Right atrium auricular region (tissue), 2 donors: ENCODE data around the gene SIRPG. TPM values are rescaled to one million over a fixed set of nuclear protein-coding genes. Genes with fewer than 3 reads are reported as not detected.

Experiments
- DNase-seq: peaks from one replicate; pipeline ENCODE4 v3.0.0-alpha.2; 2019; ENCODE audit warnings: low spot score
- H3K27ac ChIP-seq, 2 donors: fragments of 200-600 bp; sonication (generic); 1 replicate in 1 of 2; 2 replicates in 1 of 2; pipeline ENCODE4 v1.5.1; 2016 to 2019
- H3K27me3 ChIP-seq, 2 donors: fragments of 200-600 bp; sonication (generic); one replicate each; pipeline versions ENCODE4 v1.5.1 to v1.6.0; 2017 to 2019
- H3K36me3 ChIP-seq: fragments of 200-600 bp; sonication (generic); one replicate; pipeline ENCODE4 v1.5.1; 2016
- H3K4me1 ChIP-seq, 2 donors: fragments of 200-600 bp; sonication (generic); one replicate each; pipeline versions ENCODE4 v1.5.1 to v1.6.0; 2017 to 2019
- H3K4me3 ChIP-seq, 2 donors: fragments of 200-600 bp; sonication (generic); 1 replicate in 1 of 2; 2 replicates in 1 of 2; pipeline ENCODE4 v1.5.1; 2017 to 2019; ENCODE audit warnings: mild to moderate bottlenecking in 1 of 2, moderate library complexity in 1 of 2
- H3K9me3 ChIP-seq, 2 donors: fragments of 200-600 bp; sonication (generic); one replicate each; pipeline ENCODE4 v1.5.1; 2019
- CTCF ChIP-seq, 2 donors: fragments of 200-600 bp; sonication (generic); IDR thresholded peaks; one replicate each; pipeline ENCODE4 v1.5.1; 2019; ENCODE audit warnings: antibody characterized with exemption in 2 of 2
- total RNA-seq, 2 donors: library from RNA; depleted of rRNA; stranded (reverse); fragments of >200 nt; gene quantifications; one replicate each; pipeline ENCODE4 v1.1.0, GENCODE V29; 2016

The SIRPG gene
- total RNA-seq, 2 donors from 2014 or later, result not detected

GRCh38 chr20:1622450-1622849 is 35.1 kb downstream of the SIRPG start:
- Histone ChIP-seq H3K27me3 (no peaks in the 10 kb centered on the region), H3K36me3 (no peaks in the 10 kb centered on the region), H3K4me3 (no peak overlapping the region), H3K4me1 (no peaks in the 10 kb centered on the region), H3K9me3 (peaks cover 0 to 12% of the 10 kb centered on the region in 2 donors), H3K27ac (no peak overlapping the region)
- DNase-seq, result no peak
- TF ChIP-seq CTCF (IDR thresholded peaks at IDR 0.05), result no peak

GRCh38 chr20:1621316-1621715 is 36.3 kb downstream of the SIRPG start:
- TF ChIP-seq CTCF (IDR thresholded peaks at IDR 0.05), result no peak
- Histone ChIP-seq H3K4me1 (no peaks in the 10 kb centered on the region), H3K27ac (no peak overlapping the region)

GRCh38 chr20:1619861-1620444 is 37.6 kb downstream of the SIRPG start, which contains the start of gene SIRPB1:
Gene SIRPB1 (minus strand): TSS chr20:1620009. CDS start chr20:1619944, 65 bp downstream.
- no peak within 1 kb of the TSS for H3K4me3 ChIP-seq
- no peaks in the 10 kb centered on the region for H3K27me3 ChIP-seq
- H3K4me1 ChIP-seq, result no peaks in the 10 kb centered on the region
- no peak for TF ChIP-seq CTCF (IDR thresholded peaks at IDR 0.05)
- DNase-seq, result no peak
- H3K27ac ChIP-seq, result no peak within 1 kb of the TSS
- H3K9me3 ChIP-seq, result peaks cover 0 to 12% of the 10 kb centered on the region in 2 donors
- no peaks in the 10 kb centered on the region for H3K36me3 ChIP-seq

More at GRCh38 chr20:1621316-1621715, 36.3 kb downstream of the SIRPG start:
- no peak overlapping the region for H3K4me3 ChIP-seq
- H3K36me3 ChIP-seq, result no peaks in the 10 kb centered on the region
- H3K9me3 ChIP-seq, result peaks cover 0 to 12% of the 10 kb centered on the region in 2 donors
- no peaks in the 10 kb centered on the region for H3K27me3 ChIP-seq
- DNase-seq, result no peak

- Histone ChIP-seq H3K9me3 (peaks cover 0 to 12% of the 10 kb centered on the region in 2 donors), H3K4me3 (no peak overlapping the region), H3K36me3 (no peaks in the 10 kb centered on the region), H3K27ac (no peak overlapping the region), H3K4me1 (no peaks in the 10 kb centered on the region), H3K27me3 (no peaks in the 10 kb centered on the region)
- no peak for TF ChIP-seq CTCF (IDR thresholded peaks at IDR 0.05)
- no peak for DNase-seq
Measured at GRCh38 chr20:1618954-1619540, 38.5 kb downstream of the SIRPG start.

GRCh38 chr20:1618479-1618878 is 39.1 kb downstream of the SIRPG start:
- H3K27me3 ChIP-seq, result no peaks in the 10 kb centered on the region
- H3K4me3 ChIP-seq, result no peak overlapping the region
- H3K27ac ChIP-seq, result no peak overlapping the region
- TF ChIP-seq CTCF (IDR thresholded peaks at IDR 0.05), result no peak
- no peaks in the 10 kb centered on the region for H3K4me1 ChIP-seq
- peaks cover 0 to 12% of the 10 kb centered on the region in 2 donors for H3K9me3 ChIP-seq
- H3K36me3 ChIP-seq, result no peaks in the 10 kb centered on the region
- DNase-seq, result no peak
